HCT116 (cell line): ENCODE data around the gene NSUN2. TPM values are rescaled to one million over a fixed set of nuclear protein-coding genes. Genes with fewer than 3 reads are reported as not detected.

Source experiments
- ATAC-seq: fragments of 200-7000 bp; cut with Tn5 transposase; 2 replicates; pipeline ENCODE4 v1.9.1; 2020; ENCODE audit warnings: mild to moderate bottlenecking, moderate library complexity
- BruUV-seq: library from RNA; stranded (reverse); fragments of 400-500 nt; replicated peaks from 2 replicates; lab custom pipeline; 2021; lab: Mats Ljungman, UMichigan
- CTCF ChIA-PET: fragments of 300-600 bp; sonication (Branson Sonifier 250); formaldehyde crosslinking; loops from one replicate; lab custom pipeline; 2021; ENCODE audit warnings: antibody characterized with exemption; lab: Charles Lee
- POLR2A ChIA-PET: fragments of 300-600, 350-600 bp; sonication (Branson Sonifier 250); formaldehyde crosslinking; loops from one replicate; lab custom pipeline; 2021; ENCODE audit warnings: antibody characterized with exemption; lab: Charles Lee
- RAD21 ChIA-PET, 2 experiments: fragments of 300-600 bp; sonication (Branson Sonifier 250); formaldehyde crosslinking; loops; one replicate each; lab custom pipeline; 2023; ENCODE audit warnings: low total read pairs in 2 of 2; ENCODE audit not compliant: uncharacterized antibody in 2 of 2, unreplicated experiment in 2 of 2, low non-redundant PET in 1 of 2; lab: Charles Lee
- DNase-seq: peaks from one replicate; pipeline ENCODE4 v3.0.0-alpha.2; 2010; ENCODE audit warnings: low read depth, low spot score
- H2AFZ ChIP-seq: fragments of 200-600 bp; shearing (Covaris generic), sonication (generic); 2 replicates; pipeline ENCODE4 v1.6.1; 2017; ENCODE audit warnings: low read depth, mixed run types, mixed read lengths, antibody characterized with exemption, low read length; ENCODE audit not compliant: poor library complexity, severe bottlenecking
- H3K27ac ChIP-seq: 2 replicates; pipeline ENCODE4 v1.5.1; 2012; ENCODE audit warnings: low read depth, low read length
- H3K27me3 ChIP-seq: fragments of 200-600 bp; sonication (generic); 2 replicates; pipeline ENCODE4 v1.6.1; 2016; ENCODE audit warnings: mixed run types, low read length, mixed read lengths; ENCODE audit not compliant: insufficient read depth
- H3K36me3 ChIP-seq, 2 experiments: fragments of 200-500 bp in 1 of 2; fragments of 200-600 bp in 1 of 2; sonication (Bioruptor generic) in 1 of 2; sonication (generic) in 1 of 2; 2 replicates each; pipeline versions ENCODE4 v1.5.1 to v1.6.1; 2014 to 2016; ENCODE audit warnings: low read length in 2 of 2, inconsistent platforms in 1 of 2, mixed read lengths in 1 of 2, mixed run types in 1 of 2; ENCODE audit not compliant: insufficient read depth in 2 of 2, control insufficient read depth in 1 of 2
- H3K4me1 ChIP-seq, 2 experiments: fragments of 200-600 bp in 1 of 2; sonication (generic) in 1 of 2; 2 replicates each; pipeline versions ENCODE4 v1.5.1 to v1.6.1; 2012 to 2017; ENCODE audit warnings: low read length in 2 of 2, inconsistent platforms in 1 of 2, mild to moderate bottlenecking in 1 of 2, mixed read lengths in 1 of 2, mixed run types in 1 of 2, moderate library complexity in 1 of 2; ENCODE audit not compliant: insufficient read depth in 2 of 2, control insufficient read depth in 1 of 2
- H3K4me2 ChIP-seq: fragments of 200-600 bp; sonication (generic); 2 replicates; pipeline ENCODE4 v1.6.1; 2017; ENCODE audit warnings: mixed run types, low read length, mixed read lengths
- H3K4me3 ChIP-seq, 2 experiments: fragments of 200-600 bp in 1 of 2; sonication (generic) in 1 of 2; replicated peaks in 1 of 2; 2 replicates each; pipeline ENCODE4 v1.5.1; 2011 to 2016; ENCODE audit warnings: low read length in 2 of 2, control low read depth in 1 of 2, low read depth in 1 of 2, mild to moderate bottlenecking in 1 of 2, mixed read lengths in 1 of 2, mixed run types in 1 of 2
- H3K79me2 ChIP-seq: fragments of 200-600 bp; sonication (generic); 2 replicates; pipeline ENCODE4 v1.6.1; 2017; ENCODE audit warnings: mild to moderate bottlenecking, mixed run types, low read length, moderate library complexity, mixed read lengths; ENCODE audit not compliant: insufficient read depth
- H3K9ac ChIP-seq: fragments of 200-600 bp; sonication (generic); 2 replicates; pipeline ENCODE4 v1.6.1; 2016; ENCODE audit warnings: low read length, mixed read lengths
- H3K9me2 ChIP-seq: fragments of 200-600 bp; sonication (generic), shearing (Covaris generic); 2 replicates; pipeline ENCODE4 v1.6.1; 2017; ENCODE audit warnings: mixed run types, mild to moderate bottlenecking, moderate library complexity; ENCODE audit not compliant: insufficient read depth
- H3K9me3 ChIP-seq, 2 experiments: fragments of 200-500 bp in 1 of 2; fragments of 200-600 bp in 1 of 2; sonication (Bioruptor generic) in 1 of 2; sonication (generic) in 1 of 2; 2 replicates each; pipeline ENCODE4 v1.6.1; 2014 to 2017; ENCODE audit warnings: low read length in 2 of 2, mixed read lengths in 2 of 2, inconsistent platforms in 1 of 2, low read depth in 1 of 2, mild to moderate bottlenecking in 1 of 2, mixed run types in 1 of 2, moderate library complexity in 1 of 2; ENCODE audit not compliant: control insufficient read depth in 1 of 2, insufficient read depth in 1 of 2
- H4K20me1 ChIP-seq: fragments of 200-600 bp; sonication (generic), shearing (Covaris generic); 2 replicates; pipeline ENCODE4 v1.6.1; 2017; ENCODE audit warnings: mixed run types, mild to moderate bottlenecking, moderate library complexity; ENCODE audit not compliant: insufficient read depth
- CEBPB ChIP-seq: IDR thresholded peaks from 2 replicates; pipeline ENCODE4 v1.6.1; 2012; ENCODE audit warnings: low read depth
- ELF1 ChIP-seq: IDR thresholded peaks from 2 replicates; pipeline ENCODE4 v1.6.1; 2012; ENCODE audit warnings: low read depth, borderline replicate concordance
- EZH2 ChIP-seq: fragments of 200-600 bp; sonication (generic); IDR thresholded peaks from 2 replicates; pipeline ENCODE4 v1.6.1; 2017; ENCODE audit warnings: antibody characterized with exemption, mixed run types
- EZH2phosphoT487 ChIP-seq: fragments of 200-600 bp; IDR thresholded peaks from 2 replicates; pipeline ENCODE4 v1.6.1; 2018; ENCODE audit warnings: antibody characterized with exemption, borderline replicate concordance
- FOSL1 ChIP-seq: IDR thresholded peaks from 2 replicates; pipeline ENCODE4 v1.6.1; 2012; ENCODE audit warnings: low read depth
- JUND ChIP-seq: IDR thresholded peaks from 2 replicates; pipeline ENCODE4 v1.6.1; 2012
- POLR2A ChIP-seq: IDR thresholded peaks from 2 replicates; pipeline ENCODE4 v1.7.0; 2011; ENCODE audit warnings: borderline replicate concordance; ENCODE audit not compliant: insufficient read depth, insufficient read length; ENCODE audit errors: extremely low read depth
- RAD21 ChIP-seq: IDR thresholded peaks from 2 replicates; pipeline ENCODE4 v1.6.1; 2012; ENCODE audit warnings: low read depth, mild to moderate bottlenecking
- SIN3A ChIP-seq: IDR thresholded peaks from 2 replicates; pipeline ENCODE4 v1.6.1; 2012; ENCODE audit warnings: low read depth
- SRF ChIP-seq: IDR thresholded peaks from 2 replicates; pipeline ENCODE4 v1.6.1; 2012; ENCODE audit warnings: low read depth
- TCF7L2 ChIP-seq: IDR thresholded peaks from 2 replicates; pipeline ENCODE4 v1.7.0; 2011; ENCODE audit warnings: borderline replicate concordance, inconsistent platforms; ENCODE audit not compliant: insufficient read depth, insufficient read length; ENCODE audit errors: extremely low read depth
- YY1 ChIP-seq: IDR thresholded peaks from 2 replicates; pipeline ENCODE4 v1.6.1; 2011; ENCODE audit warnings: low read length, low read depth, moderate library complexity, mild to moderate bottlenecking; ENCODE audit not compliant: insufficient replicate concordance; ENCODE audit errors: extremely low read depth
- ZFX ChIP-seq: fragments of 450-650 bp; IDR thresholded peaks from 2 replicates; pipeline ENCODE4 v1.6.1; 2017
- intact Hi-C: fragments of 100-400 bp; cut with micrococcal nuclease; formaldehyde crosslinking; loops from 2 replicates; pipeline ENCODE4 v1.10.0; 2022
- total RNA-seq: library from RNA; stranded (reverse); gene quantifications from one replicate; pipeline ENCODE4 v1.2.1, GENCODE V29; 2021; ENCODE audit not compliant: unreplicated experiment
- TF ChIP-seq, protein P1 (sequence below), 3 experiments: fragments of 200-600 bp in 1 of 3; sonication (generic) in 1 of 3; IDR thresholded peaks in 2 of 3; conservative IDR thresholded peaks in 1 of 3; 2 replicates each; pipeline ENCODE4 v1.5.1; 2012 to 2017; ENCODE audit warnings: low read depth in 2 of 3, low read length in 2 of 3, antibody characterized with exemption in 1 of 3, borderline replicate concordance in 1 of 3, control low read depth in 1 of 3, mild to moderate bottlenecking in 1 of 3, mixed read lengths in 1 of 3, mixed run types in 1 of 3, moderate library complexity in 1 of 3; ENCODE audit not compliant: insufficient read depth in 1 of 3
- TF ChIP-seq, protein P2 (sequence below): IDR thresholded peaks from 2 replicates; pipeline ENCODE4 v1.6.1; 2012; ENCODE audit warnings: low read depth
- TF ChIP-seq, protein P3 (sequence below): IDR thresholded peaks from 2 replicates; pipeline ENCODE4 v1.6.1; 2012

NSUN2 gene
- total RNA-seq, 1 experiment from 2014 or later, result 101 TPM

DNA sequence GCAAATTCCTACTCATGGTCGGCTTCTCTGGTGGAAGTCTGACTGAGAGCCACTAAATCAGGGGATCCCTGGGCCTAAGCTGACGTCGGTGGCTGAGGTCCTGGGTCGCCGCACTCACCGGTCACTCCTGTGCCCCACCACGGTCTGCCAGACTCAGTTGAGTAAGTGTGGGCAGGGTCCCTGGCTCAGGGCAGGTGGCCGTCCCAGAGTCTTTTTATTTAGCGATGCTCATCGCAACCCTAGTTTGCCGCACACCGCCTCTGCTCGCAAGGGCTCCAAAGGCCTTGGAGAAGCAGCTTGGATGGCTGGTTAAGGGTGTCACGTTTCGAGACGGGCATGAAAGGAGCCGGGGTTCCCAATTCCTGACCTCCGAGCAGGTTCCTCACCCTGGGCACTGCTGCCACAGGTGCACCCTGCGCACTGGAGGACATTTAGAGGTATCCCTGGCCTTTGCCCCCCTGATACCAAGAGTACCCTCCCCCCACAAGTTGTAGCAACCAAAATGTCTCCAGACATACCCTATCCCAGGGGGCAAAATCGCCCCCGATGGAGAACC lies 59.9 kb downstream of the NSUN2 start:
- ChIA-PET POLR2A (no interaction called here), RAD21 (no interaction called here), CTCF (no interaction called here)
- Histone ChIP-seq H3K9me2 (no peaks in the 10 kb centered on the region), H3K4me3 (no peak overlapping the region), H3K27ac (no peak overlapping the region), H3K79me2 (no peaks in the 10 kb centered on the region), H3K27me3 (0 out of 2 replicates have a peak, but pooled peaks cover 11% of the 10 kb centered on the region), H3K36me3 (no peaks in the 10 kb centered on the region), H3K9me3 (no peaks in the 10 kb centered on the region), H2AFZ (no peak overlapping the region), H3K9ac (no peak overlapping the region), H3K4me2 (no peak overlapping the region), H3K4me1 (no peaks in the 10 kb centered on the region), H4K20me1 (no peaks in the 10 kb centered on the region)
- ATAC-seq (no peak), DNase-seq (no peak)
- intact Hi-C loops, result no loop called here
- BruUV-seq, result no TSS peak
- TF ChIP-seq EZH2, result no peak
- TF ChIP-seq, protein P1, sequence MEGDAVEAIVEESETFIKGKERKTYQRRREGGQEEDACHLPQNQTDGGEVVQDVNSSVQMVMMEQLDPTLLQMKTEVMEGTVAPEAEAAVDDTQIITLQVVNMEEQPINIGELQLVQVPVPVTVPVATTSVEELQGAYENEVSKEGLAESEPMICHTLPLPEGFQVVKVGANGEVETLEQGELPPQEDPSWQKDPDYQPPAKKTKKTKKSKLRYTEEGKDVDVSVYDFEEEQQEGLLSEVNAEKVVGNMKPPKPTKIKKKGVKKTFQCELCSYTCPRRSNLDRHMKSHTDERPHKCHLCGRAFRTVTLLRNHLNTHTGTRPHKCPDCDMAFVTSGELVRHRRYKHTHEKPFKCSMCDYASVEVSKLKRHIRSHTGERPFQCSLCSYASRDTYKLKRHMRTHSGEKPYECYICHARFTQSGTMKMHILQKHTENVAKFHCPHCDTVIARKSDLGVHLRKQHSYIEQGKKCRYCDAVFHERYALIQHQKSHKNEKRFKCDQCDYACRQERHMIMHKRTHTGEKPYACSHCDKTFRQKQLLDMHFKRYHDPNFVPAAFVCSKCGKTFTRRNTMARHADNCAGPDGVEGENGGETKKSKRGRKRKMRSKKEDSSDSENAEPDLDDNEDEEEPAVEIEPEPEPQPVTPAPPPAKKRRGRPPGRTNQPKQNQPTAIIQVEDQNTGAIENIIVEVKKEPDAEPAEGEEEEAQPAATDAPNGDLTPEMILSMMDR (IDR thresholded peaks at IDR 0.05 in 2 of 3, conservative IDR thresholded peaks at IDR 0.05 in 1 of 3; ENCODE audit: borderline replicate concordance in 1 of 3, insufficient read depth in 1 of 3, low read depth in 2 of 3, low read length in 2 of 3), result no peak
- TF ChIP-seq TCF7L2, result no peak
- no peak for TF ChIP-seq ELF1
- no peak for TF ChIP-seq ZFX
- TF ChIP-seq, protein P2, sequence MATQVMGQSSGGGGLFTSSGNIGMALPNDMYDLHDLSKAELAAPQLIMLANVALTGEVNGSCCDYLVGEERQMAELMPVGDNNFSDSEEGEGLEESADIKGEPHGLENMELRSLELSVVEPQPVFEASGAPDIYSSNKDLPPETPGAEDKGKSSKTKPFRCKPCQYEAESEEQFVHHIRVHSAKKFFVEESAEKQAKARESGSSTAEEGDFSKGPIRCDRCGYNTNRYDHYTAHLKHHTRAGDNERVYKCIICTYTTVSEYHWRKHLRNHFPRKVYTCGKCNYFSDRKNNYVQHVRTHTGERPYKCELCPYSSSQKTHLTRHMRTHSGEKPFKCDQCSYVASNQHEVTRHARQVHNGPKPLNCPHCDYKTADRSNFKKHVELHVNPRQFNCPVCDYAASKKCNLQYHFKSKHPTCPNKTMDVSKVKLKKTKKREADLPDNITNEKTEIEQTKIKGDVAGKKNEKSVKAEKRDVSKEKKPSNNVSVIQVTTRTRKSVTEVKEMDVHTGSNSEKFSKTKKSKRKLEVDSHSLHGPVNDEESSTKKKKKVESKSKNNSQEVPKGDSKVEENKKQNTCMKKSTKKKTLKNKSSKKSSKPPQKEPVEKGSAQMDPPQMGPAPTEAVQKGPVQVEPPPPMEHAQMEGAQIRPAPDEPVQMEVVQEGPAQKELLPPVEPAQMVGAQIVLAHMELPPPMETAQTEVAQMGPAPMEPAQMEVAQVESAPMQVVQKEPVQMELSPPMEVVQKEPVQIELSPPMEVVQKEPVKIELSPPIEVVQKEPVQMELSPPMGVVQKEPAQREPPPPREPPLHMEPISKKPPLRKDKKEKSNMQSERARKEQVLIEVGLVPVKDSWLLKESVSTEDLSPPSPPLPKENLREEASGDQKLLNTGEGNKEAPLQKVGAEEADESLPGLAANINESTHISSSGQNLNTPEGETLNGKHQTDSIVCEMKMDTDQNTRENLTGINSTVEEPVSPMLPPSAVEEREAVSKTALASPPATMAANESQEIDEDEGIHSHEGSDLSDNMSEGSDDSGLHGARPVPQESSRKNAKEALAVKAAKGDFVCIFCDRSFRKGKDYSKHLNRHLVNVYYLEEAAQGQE, result no peak
- TF ChIP-seq FOSL1, result no peak
- no peak for TF ChIP-seq SRF
- no peak for TF ChIP-seq RAD21
- no peak for TF ChIP-seq SIN3A
- no peak for TF ChIP-seq EZH2phosphoT487
- no peak for TF ChIP-seq YY1
- TF ChIP-seq, protein P3, sequence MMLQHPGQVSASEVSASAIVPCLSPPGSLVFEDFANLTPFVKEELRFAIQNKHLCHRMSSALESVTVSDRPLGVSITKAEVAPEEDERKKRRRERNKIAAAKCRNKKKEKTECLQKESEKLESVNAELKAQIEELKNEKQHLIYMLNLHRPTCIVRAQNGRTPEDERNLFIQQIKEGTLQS, result no peak
- TF ChIP-seq POLR2A, result no peak
- no peak for TF ChIP-seq CEBPB
- no peak for TF ChIP-seq JUND
